GM19025 (cell line): ENCODE results near the gene PKHD1.
A peak's percentile ranks its signal among the peaks of the same experiment; 100 is the strongest.

Experiments
- ATAC-seq: cut with Tn5 transposase; IDR thresholded peaks from one replicate; pipeline ENCODE4 v1.9.1; 2021; ENCODE audit warnings: mild to moderate bottlenecking, low read depth, moderate library complexity; ENCODE audit not compliant: unreplicated experiment

The PKHD1 gene

DNA sequence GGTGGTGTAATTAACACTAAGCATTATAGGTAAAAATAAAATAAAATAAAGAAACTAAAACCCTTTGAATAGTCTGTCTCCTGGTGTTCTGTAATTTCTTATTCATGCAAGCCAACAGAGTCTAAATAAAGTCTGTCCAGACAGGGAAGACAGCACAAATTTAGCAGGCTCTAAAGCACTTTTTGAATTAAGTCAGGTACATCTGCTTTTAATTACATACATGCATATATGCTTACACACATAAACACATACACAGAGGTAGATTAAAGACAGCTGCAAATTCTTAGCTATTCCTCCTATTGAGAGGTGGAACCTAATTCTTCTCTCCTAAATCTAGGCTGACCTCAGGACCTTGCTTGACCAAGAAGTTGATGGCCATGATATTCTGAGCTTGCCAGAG, 262.5 kb downstream of the PKHD1 start:
- ATAC-seq = no peak

GRCh38 chr6:51820555-51820954, 266.9 kb downstream of the PKHD1 start:
- ATAC-seq = no peak

GRCh38 chr6:51818520-51819022, 268.8 kb downstream of the PKHD1 start:
- no peak for ATAC-seq

- ATAC-seq = no peak
Measured at GRCh38 chr6:51817832-51818231, 269.6 kb downstream of the PKHD1 start.

DNA sequence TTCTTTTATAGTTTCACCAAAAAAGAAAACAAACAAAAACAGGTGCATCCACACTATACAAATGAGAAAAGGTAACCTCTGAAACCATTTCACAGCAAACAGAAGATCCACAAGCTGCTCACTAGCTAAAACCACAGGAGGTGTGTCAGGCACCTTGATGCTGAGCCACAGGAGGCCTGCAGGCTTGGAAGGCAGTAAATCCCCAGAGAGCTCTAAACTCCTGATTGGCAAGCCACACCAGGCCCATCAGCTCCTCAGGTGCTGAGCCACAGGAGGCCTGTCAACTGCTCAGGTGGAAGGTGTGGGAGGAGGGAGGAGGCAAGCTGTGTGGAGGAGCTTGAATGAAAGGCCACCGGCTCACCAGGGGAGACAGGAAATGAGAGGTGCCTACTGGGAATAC, 273.0 kb downstream of the PKHD1 start:
- no peak for ATAC-seq

DNA sequence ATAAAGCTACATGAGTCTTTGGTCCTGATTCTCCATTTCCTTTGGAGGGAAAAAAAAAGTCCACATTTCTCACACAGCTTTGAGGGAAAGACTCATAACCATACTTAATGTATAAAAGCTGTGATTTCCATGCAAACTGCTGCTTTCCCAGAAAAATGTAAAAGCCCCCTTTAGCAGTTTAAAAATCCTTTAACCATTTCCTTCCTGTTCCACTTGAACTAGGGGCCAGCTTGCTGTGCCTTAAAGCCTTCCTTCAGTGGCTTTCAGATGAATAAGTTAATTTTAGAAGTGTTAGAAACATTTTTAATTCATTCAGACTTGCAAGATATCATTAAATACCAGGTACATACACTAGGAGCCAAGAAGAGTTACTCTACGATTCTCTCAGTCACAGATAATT, 273.5 kb downstream of the PKHD1 start:
- ATAC-seq = no peak

DNA sequence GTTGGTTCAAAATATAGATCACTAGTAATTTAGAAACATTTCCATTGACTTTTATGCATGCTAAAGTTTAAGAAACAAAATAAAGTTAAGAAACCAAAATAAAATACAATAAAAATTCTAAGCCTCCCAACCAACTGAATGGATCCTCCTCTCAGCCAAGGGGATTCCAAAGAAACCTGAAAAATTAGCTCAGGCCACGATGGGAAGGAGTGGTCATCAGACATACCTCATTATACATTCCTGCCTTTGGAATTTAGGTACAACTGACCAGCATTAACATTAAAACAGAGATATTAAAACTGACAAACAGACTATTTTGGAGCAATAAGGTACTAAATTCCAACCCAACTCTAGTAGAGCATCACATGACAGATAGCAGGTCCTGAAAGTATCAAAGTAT, 275.2 kb downstream of the PKHD1 start:
- no peak for ATAC-seq

GRCh38 chr6:51805517-51805916, 281.9 kb downstream of the PKHD1 start:
- ATAC-seq = peak; percentile 95

- no peak for ATAC-seq
Measured at GRCh38 chr6:51800603-51801002, 286.8 kb downstream of the PKHD1 start.

- ATAC-seq = no peak
Measured at GRCh38 chr6:51793393-51793792, 294.0 kb downstream of the PKHD1 start.

DNA sequence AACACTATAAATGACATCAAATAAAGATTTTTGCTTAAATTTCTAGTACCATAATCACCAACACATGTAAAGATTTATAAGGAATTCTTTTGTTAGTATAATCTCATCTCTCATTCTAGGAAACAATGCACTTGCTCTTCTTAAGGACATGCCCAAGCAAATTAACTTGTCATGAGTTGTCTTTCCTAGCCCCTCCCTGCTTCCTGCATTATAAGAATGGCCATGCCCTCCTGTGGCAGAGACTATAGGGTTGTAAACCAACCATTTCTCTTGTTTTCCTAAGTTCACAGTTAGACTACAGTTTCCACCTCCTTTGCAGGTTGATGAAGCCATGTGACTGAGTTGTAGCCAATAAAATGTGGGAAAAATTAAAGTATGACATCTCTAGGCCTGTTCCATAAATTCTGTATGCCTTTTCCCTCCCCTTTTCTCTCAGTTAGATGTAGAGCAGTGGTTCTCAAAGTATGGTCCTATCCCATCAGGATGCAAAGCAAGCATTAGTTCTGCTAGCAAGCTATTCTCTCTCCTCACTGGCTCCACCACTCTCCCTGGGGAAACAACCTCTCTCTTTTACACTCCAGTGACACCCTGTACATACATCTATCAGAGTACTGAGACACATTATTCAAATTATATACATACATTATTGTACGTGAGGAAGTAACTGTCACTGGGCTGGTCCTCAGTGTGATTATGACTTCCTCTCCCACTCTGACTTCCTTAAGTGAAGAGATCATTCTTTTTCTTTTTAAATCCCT, 295.0 kb downstream of the PKHD1 start:
- ATAC-seq = no peak

GRCh38 chr6:51790946-51791345, 296.5 kb downstream of the PKHD1 start:
- no peak for ATAC-seq

- ATAC-seq = no peak
Measured at GRCh38 chr6:51788121-51788520, 299.3 kb downstream of the PKHD1 start.

GRCh38 chr6:51778666-51779065, 308.7 kb downstream of the PKHD1 start:
- ATAC-seq = no peak

DNA sequence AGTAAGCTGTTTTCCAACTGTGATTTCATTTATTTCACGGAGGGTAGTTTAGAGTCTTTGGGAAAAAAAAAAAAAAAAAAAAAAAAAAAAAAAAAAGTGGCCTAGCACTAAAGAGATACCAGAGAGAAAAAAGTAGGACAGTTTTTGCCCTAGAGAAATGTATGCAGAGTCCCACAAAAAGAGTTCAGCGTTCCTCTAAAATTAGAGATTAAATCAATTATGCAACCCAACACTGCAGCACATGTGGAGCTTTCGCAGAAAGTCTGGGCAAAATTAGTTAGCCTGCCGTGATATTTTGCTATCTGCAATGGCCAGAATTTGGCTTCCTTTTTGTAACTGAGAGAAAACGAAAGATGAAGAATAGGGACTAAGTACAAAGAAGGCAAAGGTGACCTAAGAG, 309.8 kb downstream of the PKHD1 start:
- no peak for ATAC-seq

- ATAC-seq = no peak
Measured at GRCh38 chr6:51775942-51776860, 311.2 kb downstream of the PKHD1 start.

- no peak for ATAC-seq
Measured at GRCh38 chr6:51768087-51768486, 319.3 kb downstream of the PKHD1 start.

- no peak for ATAC-seq
Measured at GRCh38 chr6:51765230-51765629, 322.2 kb downstream of the PKHD1 start.

DNA sequence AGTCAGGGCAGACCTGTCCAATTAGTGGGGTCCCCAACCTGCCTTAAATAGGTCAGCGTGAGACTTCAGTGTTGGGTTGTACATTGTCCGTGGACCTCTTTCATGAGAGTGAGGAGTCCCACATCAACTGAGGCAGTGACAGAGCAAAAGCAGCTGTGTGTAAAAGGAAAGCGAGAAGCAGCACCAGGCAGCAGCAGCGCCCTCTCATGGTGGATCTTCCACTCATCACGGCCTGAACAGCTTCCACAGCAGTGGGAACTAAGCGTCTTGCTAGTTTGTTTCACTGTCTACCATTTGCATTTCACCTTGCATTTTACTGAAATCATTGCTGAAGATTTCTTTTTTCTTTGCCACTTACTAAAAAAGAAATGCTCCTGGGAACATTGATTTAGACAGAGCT, 333.8 kb downstream of the PKHD1 start:
- no peak for ATAC-seq

GRCh38 chr6:51743999-51744398, 343.4 kb downstream of the PKHD1 start:
- no peak for ATAC-seq

GRCh38 chr6:51740658-51741057, 346.8 kb downstream of the PKHD1 start:
- ATAC-seq = no peak

GRCh38 chr6:51738614-51739013, 348.8 kb downstream of the PKHD1 start:
- no peak for ATAC-seq
